RWPE2 (cell line): ENCODE results near the gene CEP170B.

Experiments used
- ATAC-seq: fragments of 200-7000 bp; cut with Tn5 transposase; 3 replicates; pipeline ENCODE4 v1.9.1; 2021; ENCODE audit warnings: low read depth
- DNase-seq: peaks from one replicate; pipeline ENCODE4 v3.0.0-alpha.2; 2020; ENCODE audit warnings: low spot score
- H3K27ac ChIP-seq: fragments of 450-650 bp; 2 replicates; pipeline ENCODE4 v1.5.1; 2017; ENCODE audit warnings: mild to moderate bottlenecking; ENCODE audit not compliant: poor library complexity, severe bottlenecking
- H3K27me3 ChIP-seq: fragments of 250-450 bp; sonication (Bioruptor Pico); 2 replicates; pipeline ENCODE4 v1.5.1; 2021; ENCODE audit warnings: mild to moderate bottlenecking, moderate library complexity; ENCODE audit not compliant: insufficient read depth, poor library complexity, severe bottlenecking
- H3K36me3 ChIP-seq: fragments of 250-450 bp; sonication (Bioruptor Pico); 2 replicates; pipeline ENCODE4 v1.5.1; 2020; ENCODE audit warnings: low read depth, mild to moderate bottlenecking, moderate library complexity
- H3K4me1 ChIP-seq: fragments of 250-450 bp; sonication (Bioruptor Pico); 2 replicates; pipeline ENCODE4 v1.5.1; 2021; ENCODE audit warnings: mild to moderate bottlenecking, moderate library complexity; ENCODE audit not compliant: insufficient read depth, poor library complexity, severe bottlenecking
- H3K4me3 ChIP-seq: fragments of 250-450 bp; sonication (Bioruptor Pico); 2 replicates; pipeline ENCODE4 v1.5.1; 2021; ENCODE audit warnings: mild to moderate bottlenecking, moderate library complexity; ENCODE audit not compliant: severe bottlenecking
- H3K9me3 ChIP-seq: fragments of 250-450 bp; sonication (Bioruptor Pico); 2 replicates; pipeline ENCODE4 v1.5.1; 2021; ENCODE audit warnings: mild to moderate bottlenecking, moderate library complexity; ENCODE audit not compliant: severe bottlenecking
- TF ChIP-seq, protein P1 (sequence below): fragments of 450-650 bp; IDR thresholded peaks from one replicate; pipeline ENCODE4 v1.5.1; 2017; ENCODE audit warnings: mild to moderate bottlenecking, moderate library complexity; ENCODE audit not compliant: poor library complexity, severe bottlenecking

The CEP170B gene

DNA sequence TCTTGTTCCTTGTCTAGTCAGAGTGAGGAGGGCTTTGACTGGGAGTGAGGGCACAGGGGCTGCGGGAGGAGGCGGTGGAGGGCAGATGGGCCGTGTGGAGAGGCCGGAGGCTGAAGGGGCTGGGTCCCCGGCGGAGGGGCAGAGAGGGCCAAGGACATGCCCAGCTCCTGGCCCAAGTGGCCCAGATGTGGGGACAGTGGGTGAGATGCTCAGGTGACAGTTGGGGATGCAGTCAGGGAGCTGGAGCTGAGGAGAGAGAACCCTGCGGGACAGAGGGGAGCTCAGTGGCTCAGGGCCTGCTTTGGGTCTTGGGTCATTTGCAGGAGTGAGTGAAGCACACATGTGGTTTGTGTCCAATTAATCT lies 33.1 kb downstream of the CEP170B start:
- Histone ChIP-seq H3K4me1 (no peaks in the 10 kb centered on the region), H3K27ac (no peak overlapping the region), H3K27me3 (no peaks in the 10 kb centered on the region), H3K36me3 (peaks cover 9% of the 10 kb centered on the region; the same call in 1 of the 2 replicates), H3K4me3 (no peak overlapping the region), H3K9me3 (no peaks in the 10 kb centered on the region)
- DNase-seq (no peak), ATAC-seq (no peak)
- TF ChIP-seq, protein P1, sequence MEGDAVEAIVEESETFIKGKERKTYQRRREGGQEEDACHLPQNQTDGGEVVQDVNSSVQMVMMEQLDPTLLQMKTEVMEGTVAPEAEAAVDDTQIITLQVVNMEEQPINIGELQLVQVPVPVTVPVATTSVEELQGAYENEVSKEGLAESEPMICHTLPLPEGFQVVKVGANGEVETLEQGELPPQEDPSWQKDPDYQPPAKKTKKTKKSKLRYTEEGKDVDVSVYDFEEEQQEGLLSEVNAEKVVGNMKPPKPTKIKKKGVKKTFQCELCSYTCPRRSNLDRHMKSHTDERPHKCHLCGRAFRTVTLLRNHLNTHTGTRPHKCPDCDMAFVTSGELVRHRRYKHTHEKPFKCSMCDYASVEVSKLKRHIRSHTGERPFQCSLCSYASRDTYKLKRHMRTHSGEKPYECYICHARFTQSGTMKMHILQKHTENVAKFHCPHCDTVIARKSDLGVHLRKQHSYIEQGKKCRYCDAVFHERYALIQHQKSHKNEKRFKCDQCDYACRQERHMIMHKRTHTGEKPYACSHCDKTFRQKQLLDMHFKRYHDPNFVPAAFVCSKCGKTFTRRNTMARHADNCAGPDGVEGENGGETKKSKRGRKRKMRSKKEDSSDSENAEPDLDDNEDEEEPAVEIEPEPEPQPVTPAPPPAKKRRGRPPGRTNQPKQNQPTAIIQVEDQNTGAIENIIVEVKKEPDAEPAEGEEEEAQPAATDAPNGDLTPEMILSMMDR, result no peak

DNA sequence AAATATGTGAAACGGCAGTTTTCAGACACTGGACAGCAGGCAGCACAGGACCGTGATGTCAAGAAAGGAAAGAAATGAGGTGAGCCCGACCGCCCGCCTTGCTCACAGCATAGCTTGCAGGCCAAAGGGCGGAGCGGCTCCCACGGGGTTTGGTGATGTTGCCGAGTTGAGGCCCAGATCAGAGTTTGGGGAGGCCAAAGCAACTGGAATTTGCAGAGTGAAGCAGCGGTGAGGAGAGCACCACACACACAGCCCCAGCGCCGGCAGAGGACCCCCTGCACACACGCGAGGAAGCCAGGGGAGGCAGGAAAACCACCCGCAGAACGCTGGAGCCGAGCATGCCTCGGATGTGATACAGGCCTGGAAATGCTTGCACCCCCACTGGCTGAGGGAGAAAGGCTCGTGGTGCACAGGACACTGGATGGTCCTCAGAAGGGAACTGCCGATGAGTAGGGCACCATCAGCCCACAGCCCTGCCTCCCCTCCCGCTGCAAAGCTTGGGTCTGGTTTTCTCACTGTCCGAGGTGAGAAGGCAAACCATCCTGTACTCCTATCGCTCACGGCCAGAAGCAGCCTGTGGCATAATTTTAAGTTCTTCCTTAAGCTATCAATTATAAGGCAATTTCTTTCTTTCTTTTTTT lies 33.9 kb downstream of the CEP170B start:
- H3K36me3 ChIP-seq, result peaks cover 8% of the 10 kb centered on the region; the same call in 1 of the 2 replicates
- TF ChIP-seq, protein P1, result no peak
- ATAC-seq (no peak), DNase-seq (no peak)
- H3K27ac ChIP-seq, result no peak overlapping the region
- H3K4me1 ChIP-seq, result no peaks in the 10 kb centered on the region
- H3K27me3 ChIP-seq, result no peaks in the 10 kb centered on the region
- H3K9me3 ChIP-seq, result no peaks in the 10 kb centered on the region
- no peak overlapping the region for H3K4me3 ChIP-seq

DNA sequence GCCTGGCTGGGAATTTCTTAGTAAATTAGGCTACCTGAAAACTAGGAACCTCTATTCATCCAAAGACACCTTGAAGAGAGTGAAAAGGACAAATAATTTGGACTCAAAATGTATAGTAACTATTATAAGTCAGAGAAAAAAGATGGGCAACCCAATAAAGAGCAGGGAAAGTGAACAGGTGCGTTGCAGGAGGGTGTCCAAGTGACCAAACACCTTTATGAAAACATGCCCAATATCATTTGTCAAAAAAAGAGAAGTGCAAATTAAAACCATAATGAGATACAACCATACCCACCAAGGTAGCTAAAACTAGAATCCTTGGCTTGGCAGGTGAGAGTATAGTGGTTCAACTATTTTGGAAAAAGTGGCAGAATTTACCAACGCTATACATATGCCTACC lies 34.7 kb downstream of the CEP170B start:
- DNase-seq (no peak), ATAC-seq (no peak; the same call in 2 of the 3 replicates)
- TF ChIP-seq, protein P1, result no peak

DNA sequence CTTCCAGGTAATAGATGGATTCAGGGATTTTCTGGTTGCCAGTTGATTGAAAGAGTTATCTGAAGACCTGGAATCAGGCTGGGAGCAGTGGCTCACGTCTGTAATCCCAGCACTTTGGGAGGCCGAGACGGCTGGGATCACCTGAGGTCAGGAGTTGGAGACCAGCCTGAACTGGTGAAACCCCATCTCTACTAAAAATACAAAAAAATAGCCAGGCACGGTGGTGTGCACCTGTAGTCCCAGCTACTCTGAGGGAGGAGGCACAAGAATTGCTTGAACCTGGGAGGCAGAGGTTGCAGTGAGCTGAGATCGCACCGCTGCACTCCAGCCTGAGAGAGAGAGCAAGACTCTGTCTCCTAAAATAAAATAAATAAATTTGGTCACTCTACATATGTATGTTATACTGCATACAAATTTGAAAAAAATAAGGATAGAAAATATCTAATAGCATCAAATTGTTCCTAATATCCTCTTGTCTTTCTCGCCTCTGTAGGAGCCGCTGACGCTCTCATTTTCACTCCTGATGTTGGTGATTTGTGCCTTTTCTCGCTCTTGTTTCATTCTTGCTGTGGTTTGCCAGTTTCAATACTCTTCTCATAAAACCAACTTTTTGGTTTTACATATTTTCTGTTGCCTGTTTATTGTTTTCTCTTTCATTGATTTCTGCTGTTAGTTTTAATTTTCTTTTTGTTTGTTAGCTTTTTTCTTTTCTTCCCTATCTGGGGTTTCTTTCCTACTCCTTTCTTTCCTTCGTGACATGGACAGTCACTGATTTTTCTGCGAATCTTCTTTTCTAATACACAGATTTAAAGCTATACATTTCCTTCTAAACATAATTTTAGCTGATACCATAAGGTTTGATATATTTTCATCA lies 35.8 kb downstream of the CEP170B start:
- Histone ChIP-seq H3K9me3 (no peaks in the 10 kb centered on the region), H3K4me3 (no peak overlapping the region), H3K4me1 (no peaks in the 10 kb centered on the region), H3K36me3 (no peaks in the 10 kb centered on the region), H3K27ac (no peak overlapping the region), H3K27me3 (no peaks in the 10 kb centered on the region)
- ATAC-seq, result no peak
- TF ChIP-seq, protein P1, result no peak
- DNase-seq, result no peak

More for the DNA sequence above, 34.7 kb downstream of the CEP170B start:
- Histone ChIP-seq H3K27me3 (no peaks in the 10 kb centered on the region), H3K9me3 (no peaks in the 10 kb centered on the region), H3K4me3 (no peak overlapping the region), H3K27ac (no peak overlapping the region), H3K36me3 (peaks cover 5% of the 10 kb centered on the region; the same call in 1 of the 2 replicates), H3K4me1 (no peaks in the 10 kb centered on the region)
